NB4 (cell line): Measurements from ENCODE around the gene IFT25.
"Not testable (repeated sequence)": the region's sequence is repeated elsewhere in the genome, so short reads cannot be mapped to it uniquely, and the experiment has no call there.

Source experiments
- DNase-seq: peaks from one replicate; pipeline ENCODE4 v3.0.0; 2010; ENCODE audit warnings: low read depth
- H3K4me3 ChIP-seq: one replicate; pipeline ENCODE4 v1.5.1; 2011; ENCODE audit warnings: mild to moderate bottlenecking, low read depth, low read length, moderate library complexity
- MYC ChIP-seq: IDR thresholded peaks from 2 replicates; pipeline ENCODE4 v1.6.1; 2011; ENCODE audit warnings: low read depth, low read length
- POLR2A ChIP-seq: IDR thresholded peaks from 2 replicates; pipeline ENCODE4 v1.6.1; 2011; ENCODE audit warnings: mild to moderate bottlenecking; ENCODE audit not compliant: insufficient read length; ENCODE audit errors: extremely low read depth
- TF ChIP-seq, protein P1 (sequence below): IDR thresholded peaks from one replicate; pipeline ENCODE4 v1.5.1; 2012; ENCODE audit warnings: low read depth, low read length
- TF ChIP-seq, protein P2 (sequence below): IDR thresholded peaks from 2 replicates; pipeline ENCODE4 v1.6.1; 2011; ENCODE audit warnings: low read depth, low read length

The IFT25 gene

DNA sequence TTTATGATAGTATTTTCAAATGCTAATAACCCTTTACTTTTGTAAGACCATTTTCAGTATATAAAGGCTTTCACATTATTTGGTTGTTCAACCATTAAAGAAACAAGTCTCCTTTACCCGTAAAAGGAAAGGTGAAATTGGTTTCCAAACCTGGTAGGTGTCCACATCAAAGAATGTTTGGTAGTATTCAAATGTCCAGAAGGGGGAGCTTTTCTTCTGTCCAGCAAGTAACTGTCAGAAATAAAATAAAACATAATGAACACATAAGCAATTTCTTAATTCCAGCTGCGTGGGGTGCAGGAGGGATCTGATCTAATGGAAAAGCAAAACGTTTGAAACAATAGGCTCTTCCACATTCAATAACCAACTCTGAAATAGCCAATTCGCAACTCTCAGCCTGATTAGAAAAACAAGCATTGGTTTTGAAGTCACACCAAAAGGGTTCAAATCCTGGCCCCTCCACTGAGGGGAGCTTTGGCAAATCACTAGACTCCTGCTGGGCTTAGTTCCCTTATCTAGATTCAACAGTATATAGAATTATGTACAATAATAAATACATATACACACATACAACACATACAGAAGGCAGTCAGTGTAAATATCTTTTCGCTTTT lies 66.9 kb downstream of the IFT25 start:
- no peak overlapping the region for H3K4me3 ChIP-seq
- TF ChIP-seq, protein P1, sequence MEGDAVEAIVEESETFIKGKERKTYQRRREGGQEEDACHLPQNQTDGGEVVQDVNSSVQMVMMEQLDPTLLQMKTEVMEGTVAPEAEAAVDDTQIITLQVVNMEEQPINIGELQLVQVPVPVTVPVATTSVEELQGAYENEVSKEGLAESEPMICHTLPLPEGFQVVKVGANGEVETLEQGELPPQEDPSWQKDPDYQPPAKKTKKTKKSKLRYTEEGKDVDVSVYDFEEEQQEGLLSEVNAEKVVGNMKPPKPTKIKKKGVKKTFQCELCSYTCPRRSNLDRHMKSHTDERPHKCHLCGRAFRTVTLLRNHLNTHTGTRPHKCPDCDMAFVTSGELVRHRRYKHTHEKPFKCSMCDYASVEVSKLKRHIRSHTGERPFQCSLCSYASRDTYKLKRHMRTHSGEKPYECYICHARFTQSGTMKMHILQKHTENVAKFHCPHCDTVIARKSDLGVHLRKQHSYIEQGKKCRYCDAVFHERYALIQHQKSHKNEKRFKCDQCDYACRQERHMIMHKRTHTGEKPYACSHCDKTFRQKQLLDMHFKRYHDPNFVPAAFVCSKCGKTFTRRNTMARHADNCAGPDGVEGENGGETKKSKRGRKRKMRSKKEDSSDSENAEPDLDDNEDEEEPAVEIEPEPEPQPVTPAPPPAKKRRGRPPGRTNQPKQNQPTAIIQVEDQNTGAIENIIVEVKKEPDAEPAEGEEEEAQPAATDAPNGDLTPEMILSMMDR: peak; percentile 28
- TF ChIP-seq, protein P2, sequence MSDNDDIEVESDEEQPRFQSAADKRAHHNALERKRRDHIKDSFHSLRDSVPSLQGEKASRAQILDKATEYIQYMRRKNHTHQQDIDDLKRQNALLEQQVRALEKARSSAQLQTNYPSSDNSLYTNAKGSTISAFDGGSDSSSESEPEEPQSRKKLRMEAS: no peak
- no peak for TF ChIP-seq MYC
- TF ChIP-seq POLR2A: no peak
- DNase-seq: peak; percentile 57

DNA sequence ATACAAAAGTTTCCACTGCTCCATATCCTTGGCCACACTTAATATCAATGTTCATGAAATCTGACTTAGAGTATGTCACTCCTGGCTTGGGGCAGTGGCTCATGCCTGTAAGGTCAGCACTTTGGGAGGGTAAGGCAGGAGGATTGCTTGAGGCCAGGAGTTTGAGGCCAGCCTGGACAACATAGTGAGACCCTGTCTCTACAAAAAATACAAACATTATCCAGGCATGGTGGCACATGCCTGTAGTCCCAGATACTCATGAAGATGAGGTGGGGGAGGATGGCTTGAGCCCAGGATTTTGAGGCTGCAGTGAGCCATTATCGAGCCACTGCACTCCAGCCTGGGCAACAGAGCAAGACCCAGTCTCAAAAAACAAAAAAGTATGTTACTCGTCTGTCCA lies 70.3 kb downstream of the IFT25 start:
- DNase-seq, H3K4me3 ChIP-seq: not testable (repeated sequence)

DNA sequence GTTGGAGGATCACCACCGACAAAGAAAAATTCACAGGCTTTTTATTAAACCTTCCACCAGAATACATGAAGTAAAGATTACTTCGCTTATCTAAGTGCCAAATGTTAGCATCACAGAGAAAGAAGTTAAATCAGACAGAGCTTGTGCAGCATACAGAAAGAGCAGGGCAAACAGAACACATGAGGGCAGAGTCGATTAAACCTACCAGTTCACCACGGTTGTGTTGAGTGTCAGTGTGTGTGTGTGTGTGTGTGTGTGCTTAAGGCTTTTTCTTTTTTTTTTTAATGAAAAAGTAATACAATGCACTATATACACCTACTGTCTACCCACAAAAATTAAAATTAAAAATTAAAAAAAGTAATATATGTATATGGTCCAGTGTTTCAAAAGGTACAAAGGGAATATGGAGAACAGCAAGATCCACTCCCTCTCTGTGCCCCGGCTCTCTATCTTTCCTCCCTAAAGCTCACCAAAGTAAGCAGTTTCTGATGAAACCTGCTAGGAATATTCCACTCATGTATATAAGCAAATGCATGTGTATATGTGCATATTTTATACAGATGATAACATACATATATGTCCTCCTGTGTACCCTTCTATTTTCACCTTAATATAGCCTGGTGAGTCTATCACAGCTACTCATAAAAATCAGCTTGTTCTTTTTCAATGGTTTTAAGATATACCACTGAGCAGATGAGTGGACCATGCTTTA lies 73.6 kb downstream of the IFT25 start:
- H3K4me3 ChIP-seq: no peak overlapping the region
- no peak for TF ChIP-seq MYC
- TF ChIP-seq POLR2A: no peak
- TF ChIP-seq, protein P2: no peak
- TF ChIP-seq, protein P1: no peak
- no peak for DNase-seq
